HG03378 (cell line): ENCODE data around the gene WSCD2.

ENCODE experiments used
- ATAC-seq: cut with Tn5 transposase; IDR thresholded peaks from one replicate; pipeline ENCODE4 v1.9.1; 2021; ENCODE audit warnings: mild to moderate bottlenecking, moderate library complexity; ENCODE audit not compliant: unreplicated experiment

Gene WSCD2

GRCh38 chr12:108231909-108232434 lies 102.9 kb downstream of the WSCD2 start:
- no peak for ATAC-seq

- no peak for ATAC-seq
These were observed 103.5 kb downstream of the WSCD2 start for GRCh38 chr12:108232565-108232964.

GRCh38 chr12:108234158-108234557 lies 105.1 kb downstream of the WSCD2 start:
- ATAC-seq, result no peak

GRCh38 chr12:108235197-108235984 lies 106.3 kb downstream of the WSCD2 start:
- ATAC-seq, result no peak

GRCh38 chr12:108235985-108236263 lies 106.8 kb downstream of the WSCD2 start:
- ATAC-seq, result no peak

GRCh38 chr12:108236366-108236765 lies 107.3 kb downstream of the WSCD2 start:
- ATAC-seq, result no peak

DNA sequence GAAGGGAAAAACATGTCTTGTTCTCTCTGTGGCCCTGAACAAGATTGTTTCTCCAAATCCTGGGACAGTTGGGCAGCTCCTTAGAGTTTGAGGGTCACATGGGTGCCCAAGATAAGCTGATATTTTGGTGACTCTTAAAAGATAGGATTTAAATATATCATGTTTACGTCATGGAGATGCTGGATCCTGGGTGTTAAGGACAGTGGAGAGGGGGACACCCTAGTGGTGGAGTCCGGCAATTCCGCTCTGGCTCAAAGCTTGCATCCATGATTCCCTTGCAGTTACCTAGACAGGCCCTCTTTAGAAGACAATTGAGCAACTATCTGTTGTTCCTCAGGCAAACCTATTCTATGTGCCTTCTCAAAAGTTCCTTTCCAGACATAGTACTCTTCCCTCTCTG lies 108.2 kb downstream of the WSCD2 start:
- ATAC-seq, result no peak

- no peak for ATAC-seq
These were observed 109.4 kb downstream of the WSCD2 start for GRCh38 chr12:108238474-108238873.

DNA sequence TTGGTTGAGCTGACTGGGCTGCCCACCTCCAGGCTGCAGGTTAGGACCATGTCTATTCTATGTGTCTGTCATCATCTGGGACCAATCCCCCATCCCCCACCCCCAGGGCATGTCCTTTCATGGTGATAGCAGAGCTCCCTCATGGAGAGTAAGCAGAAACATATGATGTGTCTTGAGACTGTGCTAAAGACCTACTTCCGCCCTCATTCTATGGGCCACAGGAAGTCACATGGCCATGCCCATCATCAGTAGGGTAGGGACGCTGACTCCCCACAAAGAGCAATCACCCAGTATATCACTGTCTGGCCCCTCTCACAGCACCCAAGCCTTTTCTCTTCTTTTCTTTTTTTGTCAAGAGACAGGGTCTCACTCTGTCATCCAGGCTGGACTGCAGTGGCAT lies 110.3 kb downstream of the WSCD2 start:
- no peak for ATAC-seq

GRCh38 chr12:108240027-108240785 lies 111.1 kb downstream of the WSCD2 start:
- no peak for ATAC-seq

DNA sequence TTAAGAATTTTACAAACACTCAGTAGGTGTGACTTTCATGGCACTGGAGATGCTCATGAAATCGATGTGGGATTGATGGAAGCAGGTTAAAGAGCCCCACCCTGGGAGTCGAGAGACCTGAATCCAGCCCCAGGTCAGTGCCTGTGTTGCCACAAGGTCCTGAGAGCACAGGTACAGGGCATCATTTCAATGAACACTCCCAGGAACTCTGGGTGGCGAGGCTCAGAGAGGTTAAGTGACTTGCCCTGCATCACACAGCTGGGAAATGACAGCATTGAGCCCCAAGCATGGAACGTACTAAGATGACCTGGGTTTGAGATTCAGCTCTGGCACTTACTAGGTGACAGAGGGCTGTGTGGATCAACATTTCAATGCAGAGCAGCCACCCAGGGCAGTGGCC lies 111.8 kb downstream of the WSCD2 start:
- ATAC-seq, result no peak

GRCh38 chr12:108241986-108242703 lies 113.1 kb downstream of the WSCD2 start:
- no peak for ATAC-seq

DNA sequence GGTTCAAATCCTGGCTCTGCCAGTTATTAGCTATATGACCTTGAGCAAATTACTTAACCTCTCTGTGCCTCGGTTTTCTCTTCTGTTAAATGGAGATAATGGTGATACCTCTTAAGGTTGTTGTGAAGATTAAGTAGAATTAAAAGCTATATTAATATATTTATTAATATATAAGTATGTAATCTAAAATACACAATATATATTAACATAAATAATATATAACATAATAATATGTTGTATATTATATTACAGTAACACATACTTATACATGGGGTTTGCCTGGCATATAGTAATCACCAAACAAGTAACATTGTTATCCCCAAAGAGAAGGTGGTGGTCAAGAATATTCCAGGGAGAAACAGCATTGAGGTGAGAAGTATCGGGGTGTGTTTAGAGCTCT lies 118.0 kb downstream of the WSCD2 start:
- no peak for ATAC-seq

DNA sequence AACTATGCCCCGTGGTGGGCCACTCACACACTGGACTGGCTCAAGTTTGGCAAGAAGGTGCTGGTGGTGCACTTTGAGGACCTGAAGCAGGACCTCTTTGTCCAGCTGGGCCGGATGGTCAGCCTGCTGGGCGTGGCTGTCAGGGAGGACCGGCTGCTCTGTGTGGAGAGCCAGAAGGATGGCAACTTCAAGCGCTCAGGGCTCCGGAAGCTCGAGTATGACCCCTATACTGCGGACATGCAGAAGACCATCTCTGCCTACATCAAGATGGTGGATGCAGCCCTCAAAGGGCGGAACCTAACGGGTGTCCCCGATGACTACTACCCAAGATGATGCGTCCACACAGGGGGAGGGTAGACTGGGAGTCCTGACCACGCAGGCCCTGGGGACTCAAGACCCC lies 118.9 kb downstream of the WSCD2 start:
- no peak for ATAC-seq

GRCh38 chr12:108252523-108252922 lies 123.4 kb downstream of the WSCD2 start:
- no peak for ATAC-seq

- no peak for ATAC-seq
These were observed 124.5 kb downstream of the WSCD2 start for GRCh38 chr12:108253540-108253939.

DNA sequence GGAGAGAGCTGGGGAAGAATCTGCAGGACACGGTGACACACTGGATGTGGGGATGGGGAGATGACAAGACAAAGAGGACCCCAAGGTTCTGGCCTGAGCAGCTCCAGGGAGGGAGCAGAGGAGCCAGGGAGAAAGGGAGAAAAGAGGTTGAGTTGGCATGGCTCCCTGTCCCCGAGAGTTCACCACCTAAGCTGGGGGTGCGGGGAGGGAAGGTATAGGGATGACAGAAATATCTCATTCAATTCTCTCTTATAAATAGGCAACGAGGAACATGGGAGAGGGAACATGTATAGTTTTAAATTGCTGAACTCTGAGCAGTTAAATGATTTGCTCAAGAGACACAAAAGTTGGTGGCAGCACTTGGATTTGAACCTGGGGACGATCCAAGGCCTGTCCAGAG lies 124.9 kb downstream of the WSCD2 start:
- ATAC-seq, result no peak

- ATAC-seq, result no peak
These were observed 125.6 kb downstream of the WSCD2 start for GRCh38 chr12:108254517-108255251.

DNA sequence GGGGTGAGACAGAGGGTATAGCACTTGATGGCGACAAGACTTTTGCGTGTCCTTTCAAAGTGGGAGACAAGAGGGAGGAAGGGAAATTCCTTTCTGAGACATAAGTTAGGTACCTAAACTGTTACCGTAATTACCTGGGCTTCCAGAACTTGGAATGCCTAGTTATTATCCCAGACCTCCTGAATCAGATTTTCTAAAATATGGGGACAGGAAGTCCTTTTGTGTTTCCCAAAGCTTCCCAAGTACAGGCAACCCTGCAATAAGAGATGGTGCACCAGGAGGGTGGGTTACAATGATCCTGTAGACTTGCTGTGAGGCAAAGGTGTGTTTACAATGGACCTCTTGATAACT lies 126.1 kb downstream of the WSCD2 start:
- no peak for ATAC-seq

GRCh38 chr12:108257004-108257403 lies 127.9 kb downstream of the WSCD2 start:
- no peak for ATAC-seq

GRCh38 chr12:108257610-108258106 lies 128.6 kb downstream of the WSCD2 start:
- no peak for ATAC-seq
